A549 (cell line): Measurements from ENCODE around the gene RXFP1. TPM values are rescaled to one million over a fixed set of nuclear protein-coding genes. Genes with fewer than 3 reads are reported as not detected.

ENCODE experiments used
- ATAC-seq, 2 experiments: fragments of 200-7000 bp in 1 of 2; fragments of >200 bp in 1 of 2; cut with Nextera tagmentation in 1 of 2; cut with Tn5 transposase in 1 of 2; 3 replicates each; pipeline versions ENCODE4 v1.8.0 to v1.9.1; 2018 to 2020; ENCODE audit warnings: mild to moderate bottlenecking in 1 of 2, moderate library complexity in 1 of 2
- CTCF ChIA-PET: fragments of 300-600 bp; sonication (Branson Sonifier 250); formaldehyde crosslinking; extraction: SDS; loops from one replicate; lab custom pipeline; 2021; ENCODE audit warnings: antibody characterized with exemption, inconsistent platforms; lab: Yijun Ruan, JAX
- POLR2A ChIA-PET: fragments of 350-600 bp; formaldehyde crosslinking; extraction: SDS; loops from one replicate; lab custom pipeline; 2021; ENCODE audit warnings: antibody characterized with exemption, inconsistent platforms; lab: Yijun Ruan, JAX
- DNase-seq, 2 experiments: peaks; one replicate each; pipeline versions ENCODE4 v3.0.0 to v3.0.0-alpha.2; 2011 to 2016; ENCODE audit warnings: low read depth in 1 of 2, low spot score in 1 of 2
- FAIRE-seq: peaks from 2 replicates; lab custom pipeline; 2011; peaks lifted over from hg19 to GRCh38; lab: Jason Lieb, UNC
- H3K27ac ChIP-seq, 2 experiments: fragments of >200 bp; sonication (Bioruptor Twin); formaldehyde crosslinking; 3 replicates each; pipeline ENCODE4 v1.5.1; 2016 to 2017
- H3K4me1 ChIP-seq: fragments of >200 bp; sonication (Bioruptor Twin); formaldehyde crosslinking; 3 replicates; pipeline ENCODE4 v1.6.1; 2016
- H3K4me2 ChIP-seq: fragments of >200 bp; sonication (Bioruptor Twin); formaldehyde crosslinking; 3 replicates; pipeline ENCODE4 v1.6.1; 2016
- H3K4me3 ChIP-seq: fragments of >200 bp; sonication (Bioruptor Twin); formaldehyde crosslinking; 3 replicates; pipeline ENCODE4 v1.5.1; 2016
- H3K9me3 ChIP-seq: fragments of >200 bp; sonication (Bioruptor Twin); formaldehyde crosslinking; 3 replicates; pipeline ENCODE4 v1.6.1; 2016
- CHD4 ChIP-seq: fragments of 200-600 bp; sonication (generic); IDR thresholded peaks from 2 replicates; pipeline ENCODE4 v1.6.1; 2016; ENCODE audit warnings: antibody characterized with exemption, mild to moderate bottlenecking, borderline replicate concordance
- CTCF ChIP-seq: fragments of >200 bp; sonication (Bioruptor Twin); formaldehyde crosslinking; IDR thresholded peaks from 3 replicates; pipeline ENCODE4 v1.5.1; 2016
- EHF ChIP-seq: fragments of 250-450 bp; sonication (Bioruptor Pico); IDR thresholded peaks from 2 replicates; pipeline ENCODE4 v1.5.0; 2020; ENCODE audit warnings: mild to moderate bottlenecking
- HOXA7 ChIP-seq: fragments of 250-450 bp; sonication (Bioruptor Pico); IDR thresholded peaks from 2 replicates; pipeline ENCODE4 v1.5.0; 2020; ENCODE audit warnings: mild to moderate bottlenecking, moderate library complexity
- KDM1A ChIP-seq: fragments of 200-600 bp; sonication (generic); IDR thresholded peaks from 2 replicates; pipeline ENCODE4 v1.6.1; 2016; ENCODE audit warnings: low read depth, mild to moderate bottlenecking
- MYC ChIP-seq: IDR thresholded peaks from 2 replicates; pipeline ENCODE4 v1.6.1; 2012; ENCODE audit warnings: mild to moderate bottlenecking, inconsistent platforms, low read length, improper control_type of control experiment, borderline replicate concordance
- NPAS2 ChIP-seq: fragments of 250-450 bp; sonication (Bioruptor Pico); IDR thresholded peaks from 2 replicates; pipeline ENCODE4 v1.8.0; 2022; ENCODE audit warnings: mild to moderate bottlenecking, moderate library complexity, borderline replicate concordance
- NR3C1 ChIP-seq: fragments of >200 bp; sonication (Bioruptor Twin); formaldehyde crosslinking; IDR thresholded peaks from 3 replicates; pipeline ENCODE4 v1.6.1; 2017
- RAD21 ChIP-seq, 2 experiments: fragments of >200 bp in 1 of 2; sonication (Bioruptor Twin) in 1 of 2; formaldehyde crosslinking in 1 of 2; IDR thresholded peaks in 1 of 2; conservative IDR thresholded peaks in 1 of 2; 2 replicates in 1 of 2; 3 replicates in 1 of 2; pipeline ENCODE4 v1.6.1; 2012 to 2018; ENCODE audit warnings: inconsistent platforms in 1 of 2
- RARB ChIP-seq: fragments of 250-450 bp; sonication (Bioruptor Pico); IDR thresholded peaks from 2 replicates; pipeline ENCODE4 v1.8.0; 2021; ENCODE audit warnings: mild to moderate bottlenecking, moderate library complexity
- SMC3 ChIP-seq: fragments of >200 bp; sonication (Bioruptor Twin); formaldehyde crosslinking; IDR thresholded peaks from 3 replicates; pipeline ENCODE4 v1.6.1; 2018; ENCODE audit warnings: inconsistent platforms
- SREBF2 ChIP-seq: fragments of 450-650 bp; IDR thresholded peaks from 2 replicates; pipeline ENCODE4 v1.6.1; 2014; ENCODE audit warnings: mild to moderate bottlenecking, moderate library complexity
- USF2 ChIP-seq: fragments of 450-650 bp; IDR thresholded peaks from 2 replicates; pipeline ENCODE4 v1.6.1; 2014; ENCODE audit warnings: antibody characterized with exemption
- WGBS: methylation state at CpG from one replicate; pipeline ENCODE4 v1.1.6; 2017; ENCODE audit errors: missing lambda C conversion rate; 5-methylcytosine and 5-hydroxymethylcytosine counted together
- polyA plus RNA-seq, 4 experiments: library from polyadenylated mRNA; depleted of rRNA in 3 of 4; stranded (reverse); fragments of >200 nt; fragmentation: RNase III in 1 of 4; extraction: RNeasy Plus Mini Kit Qiagen cat#74134 plus additional on column Dnase treatment in 1 of 4; gene quantifications; 2 replicates in 3 of 4; 3 replicates in 1 of 4; pipeline ENCODE4 v1.2.3, GENCODE V29; 2011 to 2017
- TF ChIP-seq, protein P1 (sequence below): IDR thresholded peaks from 2 replicates; pipeline ENCODE4 v1.6.1; 2012; ENCODE audit warnings: low read depth, borderline replicate concordance
- TF ChIP-seq, protein P2 (sequence below): fragments of 200-600 bp; sonication (generic); IDR thresholded peaks from 2 replicates; pipeline ENCODE4 v1.6.1; 2016; ENCODE audit warnings: antibody characterized with exemption, mild to moderate bottlenecking, moderate library complexity

The RXFP1 gene
- polyA plus RNA-seq, 2 of the 4 experiments (the other 2 are of a cell fraction): not detected

DNA sequence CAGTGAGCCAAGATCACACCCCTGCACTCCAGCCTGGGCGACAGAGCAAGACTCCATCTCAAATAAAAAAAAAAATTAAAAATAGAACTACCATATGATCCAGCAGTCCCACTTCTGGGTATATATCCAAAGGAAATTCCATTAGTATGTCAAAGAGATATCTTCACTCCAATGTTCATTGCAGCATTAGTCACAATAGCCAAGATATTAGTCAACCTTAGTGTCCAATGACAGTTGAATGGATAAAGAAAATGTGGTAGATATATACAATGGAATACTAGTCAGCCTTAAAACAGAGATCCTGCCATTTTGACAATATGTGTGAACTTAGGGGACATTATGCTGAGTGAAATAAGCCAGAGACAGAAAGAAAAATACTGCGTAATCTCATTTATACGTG, 100.6 kb downstream of the RXFP1 start:
- no peak for ATAC-seq
- FAIRE-seq: no peak
- POLR2A ChIA-PET: no interaction called here
- H3K27ac ChIP-seq: no peak overlapping the region
- no peak for DNase-seq
- no peak overlapping the region for H3K4me3 ChIP-seq
- no peak overlapping the region for H3K4me2 ChIP-seq
- no peaks in the 10 kb centered on the region for H3K4me1 ChIP-seq
- TF ChIP-seq MYC (no peak), SMC3 (no peak), CTCF (no peak), HOXA7 (CRISPR knock-in tag) (no peak)
- CTCF ChIA-PET: no interaction called here
- no peaks in the 10 kb centered on the region for H3K9me3 ChIP-seq
- 88% methylated on average over 3 of the region's 3 CpGs for WGBS

DNA sequence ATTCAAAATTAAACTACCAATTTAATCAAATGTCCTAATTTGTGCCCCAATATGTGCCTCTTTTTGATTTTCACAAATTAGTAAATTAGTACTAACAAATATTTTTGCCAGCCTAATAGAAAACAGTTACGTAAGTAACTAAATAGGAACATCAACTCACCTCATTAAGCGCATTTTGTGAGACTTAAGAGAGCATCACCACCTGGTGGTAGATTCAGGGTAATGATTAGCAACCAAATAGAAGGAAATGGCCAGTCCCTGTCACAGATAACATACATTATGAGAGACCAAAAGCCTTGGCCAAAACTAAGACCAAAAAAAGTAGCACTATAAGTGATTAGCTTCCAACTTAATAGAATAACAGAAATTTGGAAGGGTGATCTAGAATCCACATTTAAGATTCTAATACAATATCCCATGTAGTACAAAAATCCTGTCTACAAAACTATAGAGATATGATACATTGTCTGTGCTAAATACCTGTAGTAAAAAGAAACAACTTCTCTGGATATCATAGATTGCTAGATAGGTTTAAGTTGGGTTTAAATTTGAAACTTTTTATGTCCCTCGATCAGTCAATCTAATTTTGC, 103.3 kb downstream of the RXFP1 start:
- ChIA-PET CTCF (interaction anchor here (0.6 to 5.0 kb wide), 9 partner anchors 9 to 822 kb away, joined by 3 to 46 read pairs (median 3); no protein-coding TSS in a partner anchor), POLR2A (no interaction called here)
- no peaks in the 10 kb centered on the region for H3K9me3 ChIP-seq
- no peaks in the 10 kb centered on the region for H3K4me1 ChIP-seq
- no peak overlapping the region for H3K27ac ChIP-seq
- FAIRE-seq (no peak), ATAC-seq (peak; percentile 70 to 75; a peak in 4 of 6 replicates), DNase-seq (peak; percentile 6 to 70)
- TF ChIP-seq CTCF (peak; percentile 76), RAD21 (conservative IDR thresholded peaks at IDR 0.05 in 1 of 2, IDR thresholded peaks at IDR 0.05 in 1 of 2) (peak; percentile 84 to 86), KDM1A (no peak), SREBF2 (no peak), NR3C1 (no peak), CHD4 (no peak), SMC3 (peak; percentile 89)
- TF ChIP-seq, protein P1, sequence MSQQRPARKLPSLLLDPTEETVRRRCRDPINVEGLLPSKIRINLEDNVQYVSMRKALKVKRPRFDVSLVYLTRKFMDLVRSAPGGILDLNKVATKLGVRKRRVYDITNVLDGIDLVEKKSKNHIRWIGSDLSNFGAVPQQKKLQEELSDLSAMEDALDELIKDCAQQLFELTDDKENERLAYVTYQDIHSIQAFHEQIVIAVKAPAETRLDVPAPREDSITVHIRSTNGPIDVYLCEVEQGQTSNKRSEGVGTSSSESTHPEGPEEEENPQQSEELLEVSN: no peak
- TF ChIP-seq, protein P2, sequence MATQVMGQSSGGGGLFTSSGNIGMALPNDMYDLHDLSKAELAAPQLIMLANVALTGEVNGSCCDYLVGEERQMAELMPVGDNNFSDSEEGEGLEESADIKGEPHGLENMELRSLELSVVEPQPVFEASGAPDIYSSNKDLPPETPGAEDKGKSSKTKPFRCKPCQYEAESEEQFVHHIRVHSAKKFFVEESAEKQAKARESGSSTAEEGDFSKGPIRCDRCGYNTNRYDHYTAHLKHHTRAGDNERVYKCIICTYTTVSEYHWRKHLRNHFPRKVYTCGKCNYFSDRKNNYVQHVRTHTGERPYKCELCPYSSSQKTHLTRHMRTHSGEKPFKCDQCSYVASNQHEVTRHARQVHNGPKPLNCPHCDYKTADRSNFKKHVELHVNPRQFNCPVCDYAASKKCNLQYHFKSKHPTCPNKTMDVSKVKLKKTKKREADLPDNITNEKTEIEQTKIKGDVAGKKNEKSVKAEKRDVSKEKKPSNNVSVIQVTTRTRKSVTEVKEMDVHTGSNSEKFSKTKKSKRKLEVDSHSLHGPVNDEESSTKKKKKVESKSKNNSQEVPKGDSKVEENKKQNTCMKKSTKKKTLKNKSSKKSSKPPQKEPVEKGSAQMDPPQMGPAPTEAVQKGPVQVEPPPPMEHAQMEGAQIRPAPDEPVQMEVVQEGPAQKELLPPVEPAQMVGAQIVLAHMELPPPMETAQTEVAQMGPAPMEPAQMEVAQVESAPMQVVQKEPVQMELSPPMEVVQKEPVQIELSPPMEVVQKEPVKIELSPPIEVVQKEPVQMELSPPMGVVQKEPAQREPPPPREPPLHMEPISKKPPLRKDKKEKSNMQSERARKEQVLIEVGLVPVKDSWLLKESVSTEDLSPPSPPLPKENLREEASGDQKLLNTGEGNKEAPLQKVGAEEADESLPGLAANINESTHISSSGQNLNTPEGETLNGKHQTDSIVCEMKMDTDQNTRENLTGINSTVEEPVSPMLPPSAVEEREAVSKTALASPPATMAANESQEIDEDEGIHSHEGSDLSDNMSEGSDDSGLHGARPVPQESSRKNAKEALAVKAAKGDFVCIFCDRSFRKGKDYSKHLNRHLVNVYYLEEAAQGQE: no peak
- H3K4me3 ChIP-seq: no peak overlapping the region
- H3K4me2 ChIP-seq: no peak overlapping the region; the same call in 2 of the 3 replicates
- 5% methylated on average over 3 of the region's 3 CpGs for WGBS

- TF ChIP-seq RARB (CRISPR knock-in tag) (no peak), NPAS2 (CRISPR knock-in tag) (no peak), USF2 (no peak), SREBF2 (no peak), EHF (CRISPR knock-in tag) (no peak)
- H3K4me3 ChIP-seq: no peak overlapping the region
- FAIRE-seq: no peak
- H3K4me1 ChIP-seq: no peaks in the 10 kb centered on the region
- no peak overlapping the region for H3K4me2 ChIP-seq
- H3K9me3 ChIP-seq: no peaks in the 10 kb centered on the region
- H3K27ac ChIP-seq: no peak overlapping the region
- CTCF ChIA-PET: interaction anchor here (0.6 to 5.0 kb wide), 10 partner anchors 10 to 433 kb away, joined by 3 to 46 read pairs (median 4); no protein-coding TSS in a partner anchor
- WGBS: 45% methylated on average over 2 of the region's 2 CpGs
- POLR2A ChIA-PET: no interaction called here
- no peak for DNase-seq
- no peak for ATAC-seq
These were observed 103.9 kb downstream of the RXFP1 start for GRCh38 chr4:158625544-158625943.
